ENCODE results near the gene SCML1.

DNA sequence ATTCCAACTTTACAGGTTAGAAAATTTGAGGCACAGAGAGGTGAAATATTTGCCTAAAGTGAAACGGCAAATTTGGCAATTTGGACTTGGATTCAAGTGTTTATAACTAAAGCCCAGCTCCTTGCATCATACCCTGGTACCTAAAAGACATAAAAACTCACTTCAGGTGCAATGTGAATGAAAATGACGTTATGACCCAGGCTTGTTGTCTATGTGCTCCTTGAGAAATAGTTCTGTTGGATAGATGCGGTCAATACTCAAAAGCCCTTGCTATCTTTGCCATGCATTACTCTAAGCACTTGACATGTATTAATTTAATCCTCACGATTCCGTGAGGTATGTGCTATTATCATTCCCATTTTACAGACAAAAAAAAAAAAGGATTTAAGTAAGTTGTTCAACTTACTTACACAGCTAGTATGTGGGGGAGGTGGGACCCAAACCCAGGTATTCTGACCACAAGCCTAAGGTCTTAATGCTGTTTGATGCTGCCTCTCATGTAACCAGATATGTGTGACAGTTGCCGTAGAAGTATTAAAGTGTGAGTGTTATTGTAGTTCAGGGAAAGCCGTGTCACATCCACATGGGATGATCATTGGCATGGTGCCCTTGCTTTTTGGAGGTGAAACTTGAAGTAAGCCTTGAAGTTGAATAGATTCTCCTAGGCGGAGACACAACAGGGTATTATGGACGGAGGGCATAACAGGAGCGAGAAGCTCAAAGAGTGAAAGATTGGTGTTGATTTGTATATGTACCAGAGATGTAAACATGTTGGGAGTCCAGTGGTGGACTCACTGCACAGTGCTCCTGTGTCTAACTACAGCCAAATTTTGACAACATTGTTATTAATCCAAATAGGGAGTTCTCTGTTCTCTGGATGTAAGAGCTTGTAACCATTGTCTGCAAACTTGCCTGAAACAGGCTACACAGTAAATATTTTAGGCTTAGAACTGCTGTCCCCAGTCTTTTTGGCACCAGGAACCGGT, 3.1 kb downstream of the SCML1 start:
- TF ChIP-seq, protein P1, sequence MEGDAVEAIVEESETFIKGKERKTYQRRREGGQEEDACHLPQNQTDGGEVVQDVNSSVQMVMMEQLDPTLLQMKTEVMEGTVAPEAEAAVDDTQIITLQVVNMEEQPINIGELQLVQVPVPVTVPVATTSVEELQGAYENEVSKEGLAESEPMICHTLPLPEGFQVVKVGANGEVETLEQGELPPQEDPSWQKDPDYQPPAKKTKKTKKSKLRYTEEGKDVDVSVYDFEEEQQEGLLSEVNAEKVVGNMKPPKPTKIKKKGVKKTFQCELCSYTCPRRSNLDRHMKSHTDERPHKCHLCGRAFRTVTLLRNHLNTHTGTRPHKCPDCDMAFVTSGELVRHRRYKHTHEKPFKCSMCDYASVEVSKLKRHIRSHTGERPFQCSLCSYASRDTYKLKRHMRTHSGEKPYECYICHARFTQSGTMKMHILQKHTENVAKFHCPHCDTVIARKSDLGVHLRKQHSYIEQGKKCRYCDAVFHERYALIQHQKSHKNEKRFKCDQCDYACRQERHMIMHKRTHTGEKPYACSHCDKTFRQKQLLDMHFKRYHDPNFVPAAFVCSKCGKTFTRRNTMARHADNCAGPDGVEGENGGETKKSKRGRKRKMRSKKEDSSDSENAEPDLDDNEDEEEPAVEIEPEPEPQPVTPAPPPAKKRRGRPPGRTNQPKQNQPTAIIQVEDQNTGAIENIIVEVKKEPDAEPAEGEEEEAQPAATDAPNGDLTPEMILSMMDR (IDR thresholded peaks at IDR 0.05; ENCODE audit: low read length): no peak
- TF ChIP-seq EZH2phosphoT487 (IDR thresholded peaks at IDR 0.05; ENCODE audit: low read length): no peak
